Tibial nerve (tissue), 4 donors: ENCODE data around the gene C19orf25. TPM values are rescaled to one million over a fixed set of nuclear protein-coding genes. Genes with fewer than 3 reads are reported as not detected.

Experiments used
- DNase-seq, 2 donors: peaks; one replicate each; pipeline ENCODE4 v3.0.0-alpha.2; 2019; ENCODE audit warnings: low spot score in 2 of 2
- H3K27ac ChIP-seq, 4 donors: fragments of 200-600 bp; sonication (generic) in 3 of 4; one replicate each; pipeline ENCODE4 v1.5.1; 2017 to 2019; ENCODE audit warnings: mild to moderate bottlenecking in 1 of 4
- H3K27me3 ChIP-seq, 2 donors: fragments of 200-600 bp; sonication (generic) in 1 of 2; one replicate each; pipeline versions ENCODE4 v1.5.1 to v1.6.0; 2017 to 2019
- H3K36me3 ChIP-seq, 3 donors: fragments of 200-600 bp; sonication (generic); one replicate each; pipeline ENCODE4 v1.5.1; 2018 to 2019
- H3K4me1 ChIP-seq, 4 donors: fragments of 200-600 bp; sonication (generic) in 3 of 4; one replicate each; pipeline ENCODE4 v1.5.1; 2017 to 2019
- H3K4me3 ChIP-seq, 4 donors: fragments of 200-600 bp; sonication (generic) in 3 of 4; one replicate each; pipeline ENCODE4 v1.5.1; 2017 to 2019; ENCODE audit warnings: mild to moderate bottlenecking in 1 of 4, moderate library complexity in 1 of 4
- H3K9me3 ChIP-seq, 4 donors: fragments of 200-600 bp; sonication (generic) in 3 of 4; one replicate each; pipeline ENCODE4 v1.5.1; 2017 to 2019
- CTCF ChIP-seq, 5 experiments: fragments of 200-600 bp in 3 of 5; fragments of 450-650 bp in 2 of 5; sonication (generic) in 3 of 5; IDR thresholded peaks; one replicate each; pipeline ENCODE4 v1.5.1; 2016 to 2019; ENCODE audit warnings: antibody characterized with exemption in 5 of 5, mild to moderate bottlenecking in 3 of 5, moderate library complexity in 2 of 5
- EP300 ChIP-seq, 2 donors: sonication (generic); formaldehyde crosslinking; IDR thresholded peaks; one replicate each; pipeline ENCODE4 v1.6.1; 2017; ENCODE audit warnings: antibody characterized with exemption in 2 of 2, mild to moderate bottlenecking in 1 of 2
- POLR2A ChIP-seq, 2 donors: fragments of 450-650 bp; IDR thresholded peaks; one replicate each; pipeline ENCODE4 v1.6.1; 2017; ENCODE audit warnings: antibody characterized with exemption in 2 of 2, mild to moderate bottlenecking in 2 of 2, moderate library complexity in 2 of 2
- WGBS, 2 donors: methylation state at CpG; one replicate each; pipeline ENCODE4 v1.1.5; 2018; 5-methylcytosine and 5-hydroxymethylcytosine counted together
- total RNA-seq, 4 donors: library from RNA; depleted of rRNA; stranded (reverse); fragments of >200 nt; gene quantifications; one replicate each; pipeline ENCODE4 v1.1.0, GENCODE V29; 2016

Gene C19orf25
- total RNA-seq, 4 donors from 2014 or later, result 22.4 to 47.4 (median 33.8) TPM

DNA sequence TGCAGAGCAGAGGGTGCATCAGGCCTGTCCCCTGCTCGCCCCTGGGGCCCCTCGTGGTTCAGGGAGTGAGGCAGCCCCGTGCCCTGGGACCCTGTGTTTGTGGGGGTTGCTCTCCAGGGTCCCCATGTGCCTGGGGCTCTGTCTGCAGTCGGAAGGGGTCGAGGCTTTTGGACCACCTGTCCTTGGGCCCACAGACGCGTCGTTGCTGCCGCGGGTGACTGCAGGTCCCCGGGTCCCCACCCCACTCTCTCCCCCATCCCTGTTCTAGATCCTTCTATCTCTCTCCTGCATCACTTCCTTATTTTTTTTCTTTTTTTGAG lies 9.2 kb upstream of the C19orf25 start:
- H3K4me3 ChIP-seq, result no peak overlapping the region
- no peak overlapping the region for H3K27ac ChIP-seq
- no peak for DNase-seq
- peaks cover 0 to 10% of the 10 kb centered on the region in 2 donors for H3K27me3 ChIP-seq
- H3K9me3 ChIP-seq, result no peaks in the 10 kb centered on the region
- TF ChIP-seq POLR2A (IDR thresholded peaks at IDR 0.05) (no peak), EP300 (IDR thresholded peaks at IDR 0.05) (no peak), CTCF (IDR thresholded peaks at IDR 0.05) (no peak)
- WGBS, 2 donors, result 88 to 92% methylated on average over 8 to 10 of the region's 11 CpGs
- no peaks in the 10 kb centered on the region for H3K36me3 ChIP-seq
- peaks cover 0 to 22% (median 13%) of the 10 kb centered on the region in 4 donors for H3K4me1 ChIP-seq

- no peak overlapping the region for H3K4me3 ChIP-seq
- H3K9me3 ChIP-seq, result no peaks in the 10 kb centered on the region
- no peak overlapping the region for H3K27ac ChIP-seq
- peaks cover 0 to 10% of the 10 kb centered on the region in 2 donors for H3K27me3 ChIP-seq
- 87 to 90% methylated on average over 22 to 38 of the region's 40 CpGs for WGBS, 2 donors
- peaks cover 0 to 22% (median 13%) of the 10 kb centered on the region in 4 donors for H3K4me1 ChIP-seq
- TF ChIP-seq POLR2A (IDR thresholded peaks at IDR 0.05) (no peak), CTCF (IDR thresholded peaks at IDR 0.05) (no peak), EP300 (IDR thresholded peaks at IDR 0.05) (no peak)
- DNase-seq, result no peak
- H3K36me3 ChIP-seq, result no peaks in the 10 kb centered on the region
These were observed 8.7 kb upstream of the C19orf25 start for GRCh38 chr19:1487576-1488281.

DNA sequence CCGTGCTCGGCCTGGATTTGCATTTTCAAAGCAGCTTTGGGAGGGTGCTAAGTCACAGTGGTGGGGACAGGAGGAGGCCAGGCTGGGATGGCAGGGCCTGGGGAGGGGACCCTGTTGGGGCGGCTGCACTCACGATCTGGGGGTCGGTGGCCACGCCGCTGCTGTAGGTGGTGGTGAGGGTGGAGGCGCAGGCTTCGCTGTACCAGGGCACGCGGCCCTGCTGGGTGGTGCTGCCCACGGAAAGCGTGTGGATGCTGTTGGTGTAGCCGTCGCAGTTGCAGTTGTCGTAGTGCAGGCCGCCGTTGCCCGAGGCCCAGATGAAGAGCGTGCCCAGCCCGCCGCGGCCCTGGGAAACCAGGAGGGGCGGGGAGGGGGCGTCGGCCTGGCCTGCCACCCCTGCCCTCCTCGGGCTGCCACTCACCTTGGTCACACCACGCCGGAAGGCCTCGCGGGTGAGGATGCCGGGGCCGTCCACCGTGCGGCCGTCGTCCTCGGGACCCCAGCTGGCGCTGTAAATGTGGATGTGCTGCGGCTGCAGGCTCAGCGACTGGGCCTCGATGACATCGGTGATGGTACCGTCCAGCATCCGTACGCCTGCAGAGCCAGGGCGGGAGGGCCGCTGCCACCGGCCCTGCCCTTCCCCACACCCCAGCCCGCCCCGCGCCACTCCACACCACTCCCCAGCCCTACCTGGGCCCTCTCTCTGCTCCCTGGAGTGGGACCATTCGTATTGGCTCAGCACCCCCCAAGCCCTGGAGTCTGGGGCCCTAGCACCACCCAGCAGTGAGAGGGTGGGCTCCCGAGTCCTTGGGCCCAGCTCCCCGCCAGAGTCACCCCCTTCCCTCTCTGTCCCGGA lies 7.9 kb upstream of the C19orf25 start:
- no peak for DNase-seq
- no peak overlapping the region for H3K27ac ChIP-seq
- H3K4me1 ChIP-seq, result peaks cover 0 to 22% (median 13%) of the 10 kb centered on the region in 4 donors
- 90% methylated on average over 41 to 55 of the region's 56 CpGs for WGBS, 2 donors
- H3K27me3 ChIP-seq, result peaks cover 0 to 7% of the 10 kb centered on the region in 2 donors
- H3K9me3 ChIP-seq, result no peaks in the 10 kb centered on the region
- H3K4me3 ChIP-seq, result no peak overlapping the region
- no peaks in the 10 kb centered on the region for H3K36me3 ChIP-seq
- TF ChIP-seq CTCF (IDR thresholded peaks at IDR 0.05) (no peak), POLR2A (IDR thresholded peaks at IDR 0.05) (no peak), EP300 (IDR thresholded peaks at IDR 0.05) (no peak)

DNA sequence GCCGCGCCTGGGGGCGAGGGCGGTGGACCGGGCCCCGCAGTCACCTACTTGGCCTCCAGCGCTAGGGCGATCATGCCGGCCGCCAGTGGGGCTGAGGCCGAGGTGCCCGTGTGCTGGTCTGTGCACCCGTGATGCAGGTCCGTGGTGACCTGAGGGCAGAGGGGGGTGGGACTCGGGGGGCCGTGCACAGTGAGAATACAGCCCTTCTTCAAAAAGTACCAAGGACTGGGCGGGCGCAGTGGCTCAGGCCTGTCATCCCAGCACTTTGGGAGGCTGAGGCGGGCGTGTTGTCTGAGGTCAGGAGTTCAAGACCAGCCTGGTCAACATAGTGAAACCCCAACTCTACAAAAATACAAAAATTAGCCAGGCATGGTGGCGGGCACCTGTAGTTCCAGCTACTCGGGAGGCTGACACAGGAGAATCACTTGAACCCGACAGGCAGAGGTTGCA lies 5.0 kb upstream of the C19orf25 start:
- peaks cover 0 to 9% (median 3%) of the 10 kb centered on the region in 4 donors for H3K4me1 ChIP-seq
- no peaks in the 10 kb centered on the region for H3K36me3 ChIP-seq
- H3K27ac ChIP-seq, result no peak overlapping the region
- TF ChIP-seq EP300 (IDR thresholded peaks at IDR 0.05) (no peak), POLR2A (IDR thresholded peaks at IDR 0.05) (no peak), CTCF (IDR thresholded peaks at IDR 0.05) (no peak)
- no peaks in the 10 kb centered on the region for H3K27me3 ChIP-seq
- no peak for DNase-seq
- no peaks in the 10 kb centered on the region for H3K9me3 ChIP-seq
- 87 to 96% methylated on average over 10 to 20 of the region's 23 CpGs for WGBS, 2 donors
- no peak overlapping the region for H3K4me3 ChIP-seq
